ENCODE measurements around the gene SLC33A1.

SLC33A1 gene

DNA sequence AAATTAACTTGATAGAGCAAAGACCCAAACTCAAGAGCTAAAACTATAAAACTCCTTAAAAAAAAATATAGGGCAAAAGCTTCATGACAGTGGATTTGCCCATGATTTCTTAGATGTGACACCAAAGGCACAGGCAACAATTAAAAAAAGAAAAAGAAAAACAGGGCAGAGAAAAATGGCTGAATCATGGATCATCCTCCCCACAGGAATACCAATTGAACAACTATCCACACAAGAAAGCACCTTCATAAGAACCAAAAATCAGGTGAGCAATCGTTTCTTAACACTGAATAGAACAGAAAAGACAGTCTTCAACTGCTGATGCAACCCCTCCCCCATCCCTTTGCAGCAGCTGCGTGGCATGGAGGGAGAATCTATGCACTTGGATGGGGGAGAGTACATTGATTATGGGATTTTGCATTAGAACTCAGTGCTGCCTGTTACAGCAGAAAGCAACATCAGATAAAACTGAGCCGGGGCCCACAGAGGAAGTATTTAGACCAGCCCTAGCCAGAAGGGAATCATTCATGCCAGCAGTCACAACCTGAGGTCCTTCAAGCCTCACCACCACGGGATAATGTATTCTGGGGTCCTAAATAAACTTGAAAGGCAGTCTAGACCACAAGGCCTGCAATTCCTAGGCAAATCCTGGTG is 63.8 kb downstream of the SLC33A1 start:
- DNase-seq: no peak

DNA sequence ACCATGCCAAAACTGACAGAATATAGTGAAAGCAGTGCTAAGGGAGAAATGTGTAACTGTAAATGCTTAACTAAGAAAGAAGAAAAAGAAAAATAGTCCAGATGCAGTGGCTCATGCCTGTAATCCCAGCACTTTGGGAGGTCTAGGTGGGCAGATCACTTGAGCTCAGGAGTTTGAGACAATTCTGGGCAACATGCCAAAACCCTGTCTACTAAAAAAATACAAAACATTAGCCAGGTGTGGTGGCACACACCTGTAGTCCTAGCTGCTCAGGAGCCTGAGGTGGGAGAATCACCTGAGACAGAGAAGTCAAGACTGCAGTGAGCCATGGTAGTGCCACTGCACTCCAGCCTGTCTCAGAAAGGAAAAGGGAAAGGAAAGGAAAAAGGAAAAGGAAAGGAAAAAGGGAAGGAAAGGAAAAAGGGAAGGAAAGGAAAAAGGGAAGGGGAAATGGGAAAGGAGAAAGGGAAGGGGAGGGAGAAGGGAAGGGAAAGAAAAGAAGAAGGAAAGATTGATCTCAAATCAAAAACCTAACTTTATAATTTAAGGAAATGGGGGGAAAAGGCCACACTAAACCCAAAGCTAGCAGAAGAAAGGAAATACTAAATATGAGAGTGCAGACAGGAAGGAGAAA is 68.4 kb downstream of the SLC33A1 start:
- no peak for DNase-seq

DNA sequence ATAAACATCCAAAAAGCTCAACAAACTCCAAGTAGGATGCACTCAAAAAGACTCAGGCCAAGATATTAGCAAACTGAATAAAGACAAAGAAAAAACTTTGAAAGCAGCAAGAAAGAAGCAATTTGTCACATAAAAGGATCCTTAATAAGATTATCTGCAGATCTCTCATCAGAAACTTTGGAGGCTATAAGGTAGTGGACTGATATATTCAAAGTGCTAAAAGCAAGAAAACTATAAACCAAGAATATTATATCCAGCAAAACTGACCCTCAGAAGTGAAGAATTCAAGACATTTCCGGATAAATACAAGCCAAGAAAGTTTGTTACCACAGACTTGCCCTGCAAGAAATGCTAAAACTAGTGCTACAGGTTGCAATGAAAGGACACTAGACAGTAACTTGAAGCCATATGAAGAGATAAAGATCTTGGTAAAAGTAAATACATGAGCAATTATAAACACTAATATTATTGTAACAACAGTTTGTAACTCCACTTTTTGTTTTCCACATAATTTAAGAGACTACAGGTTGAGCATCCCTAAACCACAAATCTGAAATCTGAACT is 71.8 kb downstream of the SLC33A1 start:
- DNase-seq: no peak

DNA sequence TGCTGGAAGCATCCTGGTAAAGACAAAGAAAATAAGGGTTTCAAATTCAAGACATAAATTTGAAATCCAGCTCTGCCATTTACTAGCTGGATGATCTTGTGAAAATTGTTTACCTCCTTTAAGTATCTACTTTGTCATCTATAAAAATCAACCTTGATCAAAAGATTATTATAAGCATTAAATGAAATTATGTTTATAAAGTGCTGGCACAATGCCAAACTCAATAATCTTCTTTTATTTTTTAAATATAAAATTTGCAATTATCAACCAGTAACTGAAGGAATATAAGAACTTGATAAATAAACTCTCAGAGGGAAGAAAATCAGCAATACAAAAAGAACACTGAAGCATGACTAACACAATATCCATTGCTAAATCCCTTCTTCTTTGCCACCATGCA is 73.9 kb downstream of the SLC33A1 start:
- DNase-seq: no peak

DNA sequence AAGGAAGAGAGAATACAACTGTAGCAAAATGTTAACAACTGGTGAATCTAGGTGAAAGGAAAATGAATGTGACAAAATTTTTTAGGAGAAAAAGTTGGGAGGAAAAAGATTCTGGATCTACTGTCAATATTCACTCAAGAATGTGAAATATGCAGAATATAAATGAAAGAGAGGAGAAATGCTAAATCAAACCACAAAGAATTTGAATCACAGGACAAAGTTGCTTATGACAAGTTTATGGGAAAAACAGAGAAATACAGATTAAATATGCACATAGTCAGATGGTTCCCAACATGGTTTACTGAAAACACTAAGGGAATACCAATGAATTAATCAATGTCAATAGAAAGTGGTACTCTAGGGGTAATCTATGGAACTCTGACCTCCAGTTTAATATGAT is 75.8 kb downstream of the SLC33A1 start:
- DNase-seq: no peak

DNA sequence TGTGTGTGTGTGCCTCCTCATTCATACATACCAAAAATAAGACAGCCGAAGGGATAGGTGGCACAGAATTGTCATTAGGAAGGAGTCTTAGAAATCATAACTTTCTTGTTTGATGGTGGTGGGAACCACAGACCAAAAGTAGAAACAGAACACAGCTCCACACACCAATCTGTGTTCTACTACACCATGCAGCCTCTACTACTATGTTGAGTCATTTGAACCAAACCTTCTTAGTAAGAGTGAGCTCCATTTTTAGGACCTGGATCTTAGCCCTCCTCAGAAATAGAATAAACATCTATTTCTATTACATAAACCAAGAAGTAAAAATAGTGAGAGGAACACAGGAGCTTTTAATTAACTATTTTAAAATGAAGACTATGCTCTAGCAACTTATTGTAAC is 81.4 kb downstream of the SLC33A1 start:
- no peak for DNase-seq

DNA sequence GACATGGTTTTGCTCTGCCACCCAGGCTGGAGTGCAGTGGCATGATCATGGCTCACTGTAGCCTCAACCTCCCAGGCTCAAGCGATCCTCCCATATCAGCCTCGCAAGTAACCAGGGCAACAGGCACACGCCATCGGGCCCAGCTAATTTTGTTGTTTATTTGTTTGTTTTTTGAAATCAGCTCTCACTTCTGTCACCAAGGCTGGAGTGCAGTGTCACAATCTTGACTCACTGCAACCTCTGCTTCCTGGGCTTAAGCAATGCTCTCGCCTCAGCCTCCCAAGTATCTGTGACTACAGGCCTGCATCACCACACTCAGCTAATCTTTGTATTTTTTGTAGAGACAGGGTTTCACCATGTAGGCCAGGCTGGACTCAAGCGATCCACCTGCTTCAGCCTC is 83.1 kb downstream of the SLC33A1 start:
- no peak for DNase-seq

Measured in activated CD8-positive, alpha-beta memory T cell treated with anti-CD3 and anti-CD28 coated beads, Interleukin-2, amount 50 U/mL, for 4 hours (primary cell).